GM12873 (cell line): ENCODE measurements around the gene FMNL1.

Experiments
- CTCF ChIP-seq: IDR thresholded peaks from 2 replicates; pipeline ENCODE4 v1.5.1; 2012; ENCODE audit warnings: low read depth, mild to moderate bottlenecking, moderate library complexity, low read length, control low read depth; ENCODE audit not compliant: insufficient read depth; ENCODE audit errors: missing control alignments

FMNL1 gene

GRCh38 chr17:45233423-45233924 lies 11.8 kb downstream of the FMNL1 start:
- TF ChIP-seq CTCF = no peak

GRCh38 chr17:45234641-45235415 lies 13.1 kb downstream of the FMNL1 start:
- TF ChIP-seq CTCF = peak; percentile 72

- peak; percentile 92 for TF ChIP-seq CTCF
Observed at GRCh38 chr17:45235416-45236281, 14.0 kb downstream of the FMNL1 start.

- TF ChIP-seq CTCF = no peak
Observed at GRCh38 chr17:45236282-45236606, 14.6 kb downstream of the FMNL1 start.

GRCh38 chr17:45237686-45238085 lies 16.0 kb downstream of the FMNL1 start:
- TF ChIP-seq CTCF = no peak

- no peak for TF ChIP-seq CTCF
Observed at GRCh38 chr17:45238155-45238774, 16.6 kb downstream of the FMNL1 start.

- TF ChIP-seq CTCF = no peak
Observed at GRCh38 chr17:45240905-45241327, 19.2 kb downstream of the FMNL1 start.
